HG02588 (cell line): Measurements from ENCODE around the gene OOSP3.
"Not testable (repeated sequence)": the region's sequence is repeated elsewhere in the genome, so short reads cannot be mapped to it uniquely, and the experiment has no call there.

ENCODE experiments used
- ATAC-seq: cut with Tn5 transposase; IDR thresholded peaks from one replicate; pipeline ENCODE4 v1.9.1; 2021; ENCODE audit warnings: mild to moderate bottlenecking, moderate library complexity; ENCODE audit not compliant: unreplicated experiment

The OOSP3 gene, protein sequence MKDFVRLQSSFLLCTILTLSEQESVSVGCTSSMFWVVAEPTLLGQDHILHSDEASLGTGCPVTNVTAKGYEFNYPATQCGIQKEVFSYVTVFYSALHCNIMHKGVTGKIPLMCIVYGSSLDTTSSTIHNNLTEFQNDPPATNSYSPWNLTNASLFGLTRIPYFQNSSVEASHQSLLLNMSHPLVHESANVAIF

DNA sequence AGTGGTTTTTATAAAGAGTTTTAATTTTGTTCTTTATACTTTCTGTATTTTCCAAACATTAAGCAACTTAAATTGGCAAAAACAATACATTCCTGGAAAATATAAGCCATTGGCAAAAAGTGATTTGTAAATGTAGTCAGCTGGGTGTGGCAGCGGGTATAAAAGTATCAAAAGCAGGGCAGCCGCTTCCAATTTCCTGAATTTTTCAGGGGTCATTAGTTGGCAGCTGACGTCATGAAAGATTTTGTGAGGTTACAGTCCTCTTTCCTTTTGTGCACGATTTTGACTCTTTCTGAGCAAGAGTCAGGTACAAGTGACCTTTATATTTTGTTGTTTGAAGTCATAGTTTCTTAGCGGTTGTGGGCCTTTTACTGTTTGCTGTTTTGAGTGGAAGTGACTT lies at the start of gene OOSP3:
TSS of gene OOSP3 (plus strand) at position 208 of the 400 bp plus-strand sequence. CDS start at position 235, 27 bp downstream.
- ATAC-seq: no peak

DNA sequence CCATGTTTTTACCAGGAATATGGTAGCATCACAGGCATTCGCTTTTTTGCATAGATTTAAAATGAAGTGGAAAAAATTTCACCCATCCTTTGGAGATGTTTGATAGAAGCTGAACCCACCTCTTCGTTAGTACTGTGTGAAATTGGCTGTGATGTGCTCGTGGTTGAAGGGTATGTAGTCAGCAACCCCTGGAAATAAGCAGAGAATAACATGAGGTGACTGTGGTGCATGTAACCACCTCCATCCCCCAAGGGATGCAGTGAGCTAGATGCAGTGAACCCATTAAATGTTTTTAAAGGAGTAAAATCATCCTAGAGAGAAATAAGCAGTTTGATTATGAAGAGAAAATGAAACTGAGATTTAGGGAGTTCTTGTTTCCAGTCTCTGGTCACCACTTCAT lies 49.2 kb upstream of the OOSP3 start:
- ATAC-seq: no peak

DNA sequence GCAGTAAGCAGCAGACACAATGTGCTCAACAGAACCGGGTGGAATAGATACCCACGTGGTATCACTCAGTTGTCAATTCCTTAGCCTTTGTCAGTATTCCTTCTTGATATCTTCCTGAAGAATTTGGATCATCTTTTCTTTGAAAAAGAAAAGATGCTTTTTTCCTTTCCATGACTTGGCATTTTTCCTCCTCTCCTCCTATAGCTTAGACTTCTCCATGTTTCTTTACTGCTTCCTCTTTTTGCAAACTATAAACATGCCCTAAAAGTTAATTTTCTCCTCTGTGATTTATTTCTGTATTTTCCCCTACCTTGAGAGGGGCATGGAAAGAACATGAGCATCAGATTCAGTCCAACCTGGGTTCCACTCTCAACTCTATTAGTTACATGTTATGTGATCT lies 45.0 kb upstream of the OOSP3 start:
- ATAC-seq: no peak

DNA sequence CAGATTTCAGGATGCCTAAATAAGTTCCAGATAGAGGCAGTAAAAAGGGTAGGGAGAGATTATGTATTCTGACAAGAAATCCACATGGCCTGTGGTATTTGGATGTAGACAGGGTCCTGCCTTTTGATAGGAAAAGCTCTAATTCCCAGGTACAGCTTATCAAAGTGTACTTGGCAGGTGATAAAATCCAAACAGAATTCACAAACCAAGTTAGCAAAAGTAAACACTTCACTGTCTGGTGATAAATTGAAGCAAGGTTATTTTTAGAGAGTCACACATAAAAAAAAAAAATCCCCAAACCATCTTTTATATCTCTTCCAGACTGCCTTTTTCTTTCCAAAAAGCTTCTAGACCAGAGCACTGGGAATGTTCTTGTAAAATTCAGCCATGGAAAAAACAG lies 39.0 kb upstream of the OOSP3 start:
- no peak for ATAC-seq

DNA sequence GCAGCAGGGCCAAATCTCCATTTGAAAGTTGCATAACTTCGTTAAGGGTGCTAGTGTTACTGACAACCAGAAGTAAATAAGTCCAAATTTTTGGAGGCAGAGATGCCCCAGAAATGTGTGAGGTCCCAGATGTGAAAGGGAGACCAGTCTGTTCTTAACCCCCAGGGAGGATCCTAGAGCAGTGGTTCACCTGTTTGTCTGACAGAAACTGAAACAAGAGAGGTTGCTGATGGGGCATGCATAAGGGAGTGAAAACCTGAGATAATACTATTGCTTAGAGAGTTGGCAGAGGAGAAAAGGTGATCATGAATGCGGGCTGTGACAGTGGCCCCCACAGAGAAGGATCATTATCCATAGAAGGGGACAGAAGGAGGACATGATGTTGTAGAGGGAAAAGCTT lies 37.1 kb upstream of the OOSP3 start:
- ATAC-seq: no peak

DNA sequence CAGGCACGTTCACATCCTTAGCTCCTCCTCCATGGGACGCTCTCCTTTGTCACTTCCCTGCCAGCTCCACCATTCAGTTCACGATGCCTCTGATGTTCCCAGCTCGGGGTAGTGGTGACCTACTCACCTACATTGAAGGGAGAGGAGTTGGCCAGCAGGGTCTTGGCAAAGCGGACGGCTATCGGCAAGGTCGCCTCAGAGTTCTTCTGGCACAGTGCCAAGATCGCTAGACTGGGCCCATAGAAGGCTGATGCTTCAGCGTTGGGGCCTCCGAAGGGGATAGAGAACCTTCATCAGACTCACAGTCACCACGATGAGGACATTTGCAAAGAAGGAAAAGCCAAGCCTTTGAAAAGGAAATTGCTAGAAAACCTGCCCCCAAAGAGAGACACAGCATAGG lies 36.3 kb upstream of the OOSP3 start:
- ATAC-seq: no peak

DNA sequence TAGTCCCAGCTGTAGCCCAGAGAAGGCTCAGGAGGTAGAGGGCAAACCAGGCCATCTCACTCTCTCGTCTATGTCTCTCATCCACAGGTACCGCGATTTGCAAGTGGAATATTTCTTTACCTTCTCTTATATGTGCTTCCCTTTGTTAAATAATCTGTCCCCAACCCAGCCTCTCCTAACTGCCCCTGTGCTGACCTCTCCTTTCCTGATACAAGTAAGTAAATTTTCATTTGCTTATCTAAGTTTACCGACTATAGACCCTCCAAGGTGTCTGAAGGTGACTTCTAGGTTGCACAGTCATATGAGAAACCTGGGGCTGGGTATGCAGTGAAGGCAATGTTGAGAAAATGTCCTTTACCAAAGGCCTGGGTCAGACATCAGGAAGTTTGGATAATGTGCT lies 33.2 kb upstream of the OOSP3 start, which contains the start of gene CBLIF:
TSS of gene CBLIF (minus strand) at position 101 of the 400 bp plus-strand sequence. CDS start at position 55, 46 bp downstream.
- ATAC-seq: no peak

DNA sequence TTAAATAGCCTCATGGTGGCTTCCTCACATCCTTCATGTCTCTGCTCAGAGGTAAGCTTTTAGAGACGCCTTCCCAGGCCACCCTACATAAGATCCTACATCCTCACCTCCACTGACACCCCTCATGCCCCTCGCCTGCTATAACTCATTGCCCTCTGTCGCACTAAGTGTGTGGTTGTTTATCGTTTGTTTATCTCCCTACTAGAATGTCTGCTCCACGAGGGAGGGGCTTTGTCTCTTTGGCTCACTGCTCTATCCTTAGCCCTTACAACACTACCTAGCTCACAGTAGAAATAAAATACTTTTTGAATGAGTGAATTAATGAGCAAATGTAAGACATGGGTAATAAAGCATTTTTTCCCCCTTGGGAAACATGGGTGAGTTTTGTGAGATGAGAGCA lies 32.0 kb upstream of the OOSP3 start:
- ATAC-seq: no peak

DNA sequence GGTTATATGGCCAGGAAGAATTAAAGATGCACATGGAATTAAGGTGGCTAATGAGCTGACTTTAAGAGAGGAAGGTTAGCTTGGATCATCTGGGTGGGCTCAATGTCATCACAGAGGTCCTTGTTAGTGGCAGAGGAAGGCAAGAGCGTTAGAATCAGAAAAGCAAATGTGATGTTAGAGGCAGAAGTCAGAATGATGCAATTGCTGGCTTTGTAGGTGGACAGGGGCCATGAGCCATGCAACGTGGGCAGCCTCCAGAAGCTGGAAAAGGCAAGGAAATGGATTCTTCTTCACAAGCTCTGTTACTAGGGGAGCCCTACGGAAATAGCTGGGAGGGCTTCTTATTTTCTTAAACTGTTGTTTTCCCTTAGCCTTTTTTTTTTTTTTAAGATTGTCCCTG lies 31.0 kb upstream of the OOSP3 start:
- no peak for ATAC-seq

DNA sequence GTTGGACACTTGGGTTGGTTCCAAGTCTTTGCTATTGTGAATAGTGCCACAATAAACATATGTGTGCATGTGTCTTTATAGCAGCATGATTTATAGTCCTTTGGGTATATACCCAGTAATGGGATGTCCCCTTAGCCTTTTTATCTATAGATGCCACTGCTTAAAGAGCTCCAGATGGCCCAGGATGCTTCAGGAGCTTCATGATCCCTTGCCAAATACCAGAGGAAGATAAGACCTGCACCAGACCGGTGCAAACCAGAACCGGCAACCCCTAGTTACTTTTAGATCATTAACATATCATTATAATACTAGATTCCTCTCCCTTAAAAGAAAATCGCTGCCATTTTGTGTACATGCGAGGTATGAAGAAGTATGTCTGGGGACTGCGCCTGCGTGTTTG lies 30.1 kb upstream of the OOSP3 start:
- not testable (repeated sequence) for ATAC-seq

DNA sequence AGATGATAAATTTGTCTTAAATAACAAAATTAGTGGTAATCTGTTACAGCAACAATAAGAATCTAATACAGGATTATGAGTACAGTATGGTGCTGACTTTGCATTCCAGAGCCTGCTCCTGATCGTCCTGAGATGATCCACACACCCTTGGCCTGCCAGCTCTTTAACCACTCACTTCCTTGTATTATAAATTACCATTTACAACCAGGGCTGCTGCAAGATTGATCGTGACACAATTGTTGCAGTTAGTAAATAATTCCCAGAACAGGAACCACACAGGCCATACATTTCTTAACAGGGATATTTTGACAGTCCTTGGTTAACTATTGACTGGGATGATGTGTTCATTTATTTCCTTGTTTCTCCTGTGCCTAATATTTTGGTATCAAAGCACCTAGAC lies 29.5 kb upstream of the OOSP3 start:
- no peak for ATAC-seq

DNA sequence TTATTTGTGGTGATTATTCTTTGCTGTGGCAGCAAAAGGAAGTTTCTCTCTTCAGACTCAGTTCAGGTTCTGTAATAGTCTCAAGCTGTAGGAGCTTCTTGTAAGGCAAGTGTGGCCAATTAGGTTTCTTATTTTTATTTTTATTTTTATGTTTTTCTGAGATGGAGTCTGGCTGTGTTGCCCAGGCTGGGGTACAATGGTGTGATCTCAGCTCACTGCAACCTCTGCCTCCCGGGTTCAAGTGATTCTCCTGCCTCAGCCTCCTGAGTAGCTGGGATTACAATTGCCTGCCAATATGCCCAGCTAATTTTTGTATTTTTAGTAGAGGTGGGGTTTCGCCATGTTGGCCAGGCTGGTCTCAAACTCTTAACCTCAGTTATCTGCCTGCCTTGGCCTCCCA lies 29.0 kb upstream of the OOSP3 start:
- ATAC-seq: not testable (repeated sequence)

DNA sequence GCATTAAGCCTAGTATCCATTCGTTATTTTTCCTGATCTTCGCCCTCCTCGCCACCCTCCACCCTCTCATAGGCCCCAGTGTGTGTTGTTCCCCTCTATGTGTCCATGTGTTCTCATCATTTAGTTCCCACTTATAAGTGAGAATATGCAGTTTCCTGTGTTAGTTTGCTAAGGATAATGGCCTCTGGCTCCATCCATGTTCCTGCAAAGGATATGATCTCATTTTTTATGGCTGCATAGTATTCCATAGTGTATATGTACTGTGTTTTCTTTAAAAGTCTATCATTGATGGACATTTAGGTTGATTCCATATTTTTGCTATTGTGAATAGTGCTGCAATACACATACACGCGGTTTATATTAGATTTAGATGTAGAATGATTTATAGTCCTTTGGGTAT lies 27.2 kb upstream of the OOSP3 start:
- ATAC-seq: not testable (repeated sequence)

DNA sequence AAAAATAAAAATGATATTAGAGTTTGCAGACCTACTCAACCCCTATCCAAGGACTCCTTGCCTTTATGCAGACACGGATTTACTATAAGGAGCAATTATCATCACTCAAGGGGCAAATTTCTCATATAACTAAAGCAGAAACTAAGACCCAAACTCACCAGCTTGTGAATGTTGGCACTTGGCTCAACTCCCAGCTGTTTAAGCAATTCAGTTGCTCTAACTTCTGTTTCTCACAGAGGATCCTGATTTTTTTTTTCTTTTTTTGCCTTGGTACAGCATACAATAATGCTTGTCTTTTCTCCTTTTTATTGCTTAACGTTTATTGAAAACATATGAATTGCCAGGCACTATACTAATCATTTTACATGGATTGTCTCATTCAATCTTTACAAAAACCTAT lies 23.7 kb upstream of the OOSP3 start:
- ATAC-seq: no peak

DNA sequence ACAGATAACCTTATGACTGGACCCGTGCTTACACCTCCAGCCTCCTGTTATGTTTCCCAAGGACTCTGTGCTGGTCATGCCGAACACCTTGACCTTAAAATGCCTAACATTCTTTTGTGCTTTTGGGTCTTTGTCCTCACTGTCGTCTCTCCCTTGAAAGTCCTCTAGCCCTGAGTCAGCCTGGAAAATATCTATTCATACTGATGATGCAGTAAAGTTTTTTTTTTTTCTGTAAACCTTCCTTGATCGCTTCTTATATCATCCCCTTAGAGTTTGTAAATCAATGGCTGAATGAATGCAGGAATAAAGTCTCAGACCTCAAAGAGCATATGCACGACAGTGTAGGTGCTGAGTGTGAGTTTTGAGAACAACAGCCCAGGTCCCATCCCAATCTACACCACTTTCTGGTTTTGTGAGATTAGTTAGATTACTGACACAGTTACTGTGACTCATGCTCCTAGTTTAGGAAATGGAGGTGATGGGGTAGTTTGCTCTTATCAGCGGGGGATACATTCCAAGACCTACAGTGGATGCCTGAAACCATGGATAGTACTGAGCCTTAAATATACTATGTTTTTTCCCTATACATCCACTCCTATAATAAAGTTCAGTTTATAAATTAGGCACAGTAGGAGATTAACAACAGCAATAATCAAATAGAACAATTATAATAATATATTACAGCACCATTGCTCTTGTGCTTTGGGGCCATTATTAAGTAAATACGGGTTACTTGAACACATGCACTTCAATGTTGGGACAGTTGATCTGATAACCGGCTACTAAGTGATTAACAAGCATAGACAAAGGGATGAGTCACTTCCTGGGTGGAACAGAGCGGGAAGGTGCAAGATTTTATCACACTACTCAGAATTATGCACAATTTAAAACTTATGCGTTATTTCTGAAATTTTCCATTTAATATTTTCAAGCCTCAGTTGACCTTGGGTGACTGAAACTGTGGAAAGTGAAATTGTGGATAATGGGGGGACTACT lies 20.8 kb upstream of the OOSP3 start:
- no peak for ATAC-seq

DNA sequence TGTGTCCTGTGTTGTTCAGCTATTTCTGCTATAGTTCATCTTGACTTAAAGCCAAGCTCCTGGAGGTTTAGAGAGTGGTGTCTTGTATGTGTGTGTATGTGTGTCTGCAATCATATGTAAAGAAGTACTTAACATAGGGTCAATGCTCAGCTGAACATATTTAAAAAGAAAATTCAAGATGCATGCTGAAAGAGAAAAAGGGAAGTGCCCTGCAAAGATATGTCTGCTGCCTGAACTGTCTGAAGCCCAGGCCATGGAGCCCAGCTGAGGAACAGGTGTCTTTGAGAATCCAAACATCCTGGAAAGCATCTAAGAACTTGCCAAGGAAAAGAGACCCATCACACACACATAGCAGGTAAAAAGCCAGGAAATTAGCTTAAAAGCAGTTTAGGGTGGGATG lies 18.9 kb upstream of the OOSP3 start:
- no peak for ATAC-seq

DNA sequence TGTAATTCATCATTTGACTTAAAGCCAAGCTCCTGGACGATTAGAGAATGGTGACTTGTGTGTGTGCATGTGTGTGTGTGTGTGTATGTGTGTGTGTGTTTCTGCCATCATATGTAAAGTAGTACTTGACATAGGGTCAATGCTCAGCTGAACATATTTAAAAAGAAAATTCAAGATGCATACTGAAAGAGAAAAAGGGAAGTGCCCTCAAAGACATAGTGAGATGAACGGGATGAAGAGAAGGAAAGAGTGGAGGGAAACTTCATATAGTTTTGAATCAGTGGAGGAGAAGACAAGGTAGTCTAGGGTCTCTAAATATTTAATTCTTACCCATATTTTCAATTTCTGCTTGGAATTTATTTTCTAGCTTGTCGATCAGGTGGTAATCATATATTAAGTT lies 16.3 kb upstream of the OOSP3 start:
- ATAC-seq: no peak

DNA sequence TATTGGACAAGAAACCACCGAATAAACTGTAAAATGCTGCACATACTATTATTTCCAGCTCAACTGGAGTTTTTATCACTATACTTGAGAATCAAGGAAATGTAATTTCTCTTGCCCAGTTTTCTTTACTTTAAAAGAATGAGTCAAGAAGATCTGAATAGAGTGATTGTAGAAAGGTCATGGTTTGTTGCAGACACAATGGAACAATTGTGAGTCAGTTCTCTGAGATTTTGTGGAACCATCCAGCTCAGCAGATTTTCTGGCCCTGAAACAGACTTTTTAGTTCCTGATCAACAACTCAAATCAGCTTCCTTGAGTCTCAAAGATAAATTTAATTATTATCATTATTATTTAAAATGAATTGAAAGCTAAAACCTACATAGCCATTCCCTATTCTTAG lies 13.6 kb upstream of the OOSP3 start:
- ATAC-seq: no peak

DNA sequence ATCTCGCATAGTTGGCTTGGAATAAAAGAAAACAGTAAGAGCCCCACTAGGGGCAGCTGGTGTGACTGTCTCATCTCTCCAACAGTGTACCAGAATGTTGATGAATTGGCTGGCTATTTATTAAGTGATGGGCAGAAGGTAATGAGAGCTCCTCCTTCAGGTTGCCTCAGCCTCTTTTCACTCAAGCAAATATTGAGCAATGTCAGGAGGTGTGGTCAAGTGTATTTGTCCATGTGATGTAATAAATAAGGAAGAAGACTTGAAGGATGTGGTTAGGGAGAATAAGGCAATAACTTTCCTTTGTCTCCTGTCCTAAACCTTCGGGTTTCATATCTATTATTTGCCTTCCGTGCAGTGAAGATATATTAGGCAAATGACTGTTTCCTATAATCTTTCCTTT lies 12.2 kb upstream of the OOSP3 start, which contains the start of gene TCN1:
TSS of gene TCN1 (minus strand) at position 91 of the 400 bp plus-strand sequence. CDS start at position 74, 17 bp downstream.
- no peak for ATAC-seq

DNA sequence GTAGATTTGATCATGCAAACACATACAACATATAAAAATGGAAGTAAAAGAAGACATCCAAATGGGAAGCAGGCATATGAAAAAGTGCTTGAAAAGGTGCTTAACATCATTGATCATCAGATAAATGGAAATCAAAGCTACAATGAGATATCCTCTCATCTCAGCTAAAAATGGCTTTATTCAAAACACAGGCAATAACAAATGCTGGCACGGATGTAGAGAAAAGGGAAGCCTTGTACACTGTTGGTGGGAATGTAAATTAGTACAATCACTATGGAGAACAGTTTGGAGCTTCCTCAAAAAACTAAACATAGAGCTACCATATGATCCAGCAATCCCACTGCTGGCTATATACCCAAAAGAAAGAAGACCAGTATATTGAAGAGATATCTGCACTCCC lies 11.7 kb upstream of the OOSP3 start:
- ATAC-seq: no peak

DNA sequence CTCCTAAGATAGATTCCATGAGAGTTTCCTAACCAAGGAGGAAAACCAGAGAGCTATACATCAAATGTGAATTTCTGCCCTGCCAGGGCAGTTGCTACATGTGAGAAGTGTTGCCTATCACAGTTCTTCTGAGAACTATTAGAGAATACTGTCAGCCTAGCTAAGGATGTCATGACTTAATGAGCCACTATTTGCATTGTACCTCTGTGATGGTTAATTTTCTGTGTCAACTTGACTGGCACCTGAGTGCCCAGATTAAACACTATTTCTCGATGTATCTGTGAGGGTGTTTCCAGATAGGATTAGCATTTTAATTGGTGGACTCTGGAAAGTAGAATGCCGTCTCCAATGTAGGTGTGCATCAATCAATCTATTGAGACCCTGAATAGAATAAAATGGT lies 10.6 kb upstream of the OOSP3 start:
- ATAC-seq: no peak

DNA sequence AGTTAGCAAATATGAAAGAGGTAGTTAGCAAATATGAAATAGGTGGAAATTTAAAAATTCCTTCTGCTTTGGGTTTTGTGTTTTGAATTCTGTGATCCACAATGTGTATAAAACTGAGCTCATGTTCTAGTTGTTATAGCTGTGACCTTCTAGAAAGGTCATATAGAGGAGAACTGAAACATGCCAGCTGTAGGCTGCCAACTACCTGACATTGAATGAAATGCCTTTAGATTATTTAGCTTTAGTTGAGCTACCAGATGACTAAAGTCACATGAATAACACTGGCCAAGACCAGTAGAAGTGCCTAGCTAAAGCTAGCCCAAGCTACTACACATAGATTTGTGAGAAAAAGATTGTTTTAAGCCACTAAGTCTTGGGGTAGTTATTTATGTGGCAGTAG lies 6.5 kb upstream of the OOSP3 start:
- no peak for ATAC-seq
